DOHH2 (cell line): ENCODE results near the gene SNAPC1.

Experiments used
- EZH2phosphoT487 ChIP-seq: fragments of 200-600 bp; sonication (generic); IDR thresholded peaks from 2 replicates; pipeline ENCODE4 v1.6.1; 2017; ENCODE audit warnings: borderline replicate concordance, mild to moderate bottlenecking, antibody characterized with exemption, low read length, moderate library complexity, mixed read lengths
- TF ChIP-seq, protein P1 (sequence below): fragments of 200-600 bp; sonication (generic); IDR thresholded peaks from one replicate; pipeline ENCODE4 v1.5.1; 2014; ENCODE audit warnings: antibody characterized with exemption, mild to moderate bottlenecking, low read depth, low read length; ENCODE audit not compliant: poor library complexity, severe bottlenecking

DNA sequence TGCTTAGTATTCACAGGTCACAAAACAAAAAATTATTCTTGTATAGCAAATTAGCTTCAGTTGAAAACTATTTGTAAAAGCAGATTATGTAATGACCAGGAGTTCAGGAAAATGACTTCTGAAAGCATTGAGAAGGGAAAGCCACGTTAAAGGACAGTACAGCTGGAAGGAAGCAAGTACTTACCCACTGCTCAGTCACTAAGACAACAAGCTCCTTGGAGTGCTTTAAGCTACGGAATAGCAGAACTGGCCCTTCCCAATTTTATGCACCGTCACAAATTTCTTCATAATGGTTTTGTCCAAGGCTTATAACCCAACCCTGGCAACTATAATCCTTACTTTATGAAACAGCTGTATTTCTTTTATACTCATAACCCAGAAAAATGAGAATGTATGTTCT, 13.0 kb upstream of the SNAPC1 start:
- TF ChIP-seq, protein P1, sequence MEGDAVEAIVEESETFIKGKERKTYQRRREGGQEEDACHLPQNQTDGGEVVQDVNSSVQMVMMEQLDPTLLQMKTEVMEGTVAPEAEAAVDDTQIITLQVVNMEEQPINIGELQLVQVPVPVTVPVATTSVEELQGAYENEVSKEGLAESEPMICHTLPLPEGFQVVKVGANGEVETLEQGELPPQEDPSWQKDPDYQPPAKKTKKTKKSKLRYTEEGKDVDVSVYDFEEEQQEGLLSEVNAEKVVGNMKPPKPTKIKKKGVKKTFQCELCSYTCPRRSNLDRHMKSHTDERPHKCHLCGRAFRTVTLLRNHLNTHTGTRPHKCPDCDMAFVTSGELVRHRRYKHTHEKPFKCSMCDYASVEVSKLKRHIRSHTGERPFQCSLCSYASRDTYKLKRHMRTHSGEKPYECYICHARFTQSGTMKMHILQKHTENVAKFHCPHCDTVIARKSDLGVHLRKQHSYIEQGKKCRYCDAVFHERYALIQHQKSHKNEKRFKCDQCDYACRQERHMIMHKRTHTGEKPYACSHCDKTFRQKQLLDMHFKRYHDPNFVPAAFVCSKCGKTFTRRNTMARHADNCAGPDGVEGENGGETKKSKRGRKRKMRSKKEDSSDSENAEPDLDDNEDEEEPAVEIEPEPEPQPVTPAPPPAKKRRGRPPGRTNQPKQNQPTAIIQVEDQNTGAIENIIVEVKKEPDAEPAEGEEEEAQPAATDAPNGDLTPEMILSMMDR = no peak
- TF ChIP-seq EZH2phosphoT487 = no peak
